Kidney tubule cell (primary cell): ENCODE measurements around the gene DIPK1B.
A peak's percentile ranks its signal among the peaks of the same experiment; 100 is the strongest.
"Not testable (repeated sequence)": the region's sequence is repeated elsewhere in the genome, so short reads cannot be mapped to it uniquely, and the experiment has no call there.

Source experiments
- DNase-seq: peaks from one replicate; pipeline ENCODE4 v3.0.0-alpha.2; 2018; ENCODE audit warnings: low spot score

Gene DIPK1B

GRCh38 chr9:136754059-136754572, 41.7 kb downstream of the DIPK1B start:
- DNase-seq = no peak

GRCh38 chr9:136754626-136755301, 42.4 kb downstream of the DIPK1B start:
- no peak for DNase-seq

GRCh38 chr9:136755302-136756133, 43.1 kb downstream of the DIPK1B start:
- not testable (repeated sequence) for DNase-seq

- no peak for DNase-seq
Measured at GRCh38 chr9:136756134-136756438, 43.7 kb downstream of the DIPK1B start.

- DNase-seq = no peak
Measured at GRCh38 chr9:136756836-136757235, 44.5 kb downstream of the DIPK1B start.

- no peak for DNase-seq
Measured at GRCh38 chr9:136757328-136757727, 45.0 kb downstream of the DIPK1B start.

GRCh38 chr9:136757751-136758140, 45.4 kb downstream of the DIPK1B start:
- no peak for DNase-seq

- no peak for DNase-seq
Measured at GRCh38 chr9:136759001-136759400, 46.6 kb downstream of the DIPK1B start.

GRCh38 chr9:136759436-136760325, 47.3 kb downstream of the DIPK1B start:
- no peak for DNase-seq

- DNase-seq = no peak
Measured at GRCh38 chr9:136760424-136760823, 48.1 kb downstream of the DIPK1B start.

GRCh38 chr9:136760834-136761544, 48.6 kb downstream of the DIPK1B start:
- peak; percentile 66 for DNase-seq

- DNase-seq = no peak
Measured at GRCh38 chr9:136761545-136761981, 49.2 kb downstream of the DIPK1B start.

- DNase-seq = no peak
Measured at GRCh38 chr9:136762221-136762691, 49.9 kb downstream of the DIPK1B start.

- DNase-seq = no peak
Measured at GRCh38 chr9:136762915-136763648, 50.7 kb downstream of the DIPK1B start.

GRCh38 chr9:136763649-136764035, 51.3 kb downstream of the DIPK1B start:
- DNase-seq = no peak

GRCh38 chr9:136764301-136764891, 52.0 kb downstream of the DIPK1B start, which contains the start of gene LCN15:
LCN15 (minus strand) TSS chr9:136764518; CDS start chr9:136764488, 30 bp downstream.
- no peak for DNase-seq

GRCh38 chr9:136765041-136765440, 52.7 kb downstream of the DIPK1B start:
- no peak for DNase-seq

GRCh38 chr9:136765745-136766409, 53.5 kb downstream of the DIPK1B start:
- DNase-seq = not testable (repeated sequence)

GRCh38 chr9:136766410-136767120, 54.2 kb downstream of the DIPK1B start:
- DNase-seq = peak; percentile 83
